Karpas-422 (cell line): ENCODE measurements around the gene ACOX3. TPM values are rescaled to one million over a fixed set of nuclear protein-coding genes. Genes with fewer than 3 reads are reported as not detected.

Source experiments
- DNase-seq: peaks from one replicate; pipeline ENCODE4 v3.0.0-alpha.2; 2015
- H2AFZ ChIP-seq: fragments of 200-600 bp; sonication (generic); 2 replicates; pipeline ENCODE4 v1.6.1; 2014; ENCODE audit warnings: antibody characterized with exemption, low read length, mixed read lengths
- H3K27ac ChIP-seq: fragments of 200-600 bp; sonication (generic); 2 replicates; pipeline ENCODE4 v1.5.1; 2014; ENCODE audit warnings: mild to moderate bottlenecking, low read length, moderate library complexity
- H3K27me3 ChIP-seq: fragments of 200-600 bp; sonication (generic); 2 replicates; pipeline ENCODE4 v1.6.1; 2014; ENCODE audit warnings: low read length, mixed read lengths
- H3K36me3 ChIP-seq: fragments of 200-600 bp; sonication (generic); 2 replicates; pipeline ENCODE4 v1.6.1; 2014; ENCODE audit warnings: low read length, mixed read lengths; ENCODE audit not compliant: insufficient read depth
- H3K4me1 ChIP-seq: fragments of 200-600 bp; sonication (generic); 2 replicates; pipeline ENCODE4 v1.6.1; 2014; ENCODE audit warnings: mild to moderate bottlenecking, low read length, mixed read lengths
- H3K4me2 ChIP-seq: fragments of 200-600 bp; sonication (generic); 2 replicates; pipeline ENCODE4 v1.6.1; 2014; ENCODE audit warnings: low read length, low read depth, mild to moderate bottlenecking; ENCODE audit not compliant: poor library complexity, severe bottlenecking
- H3K4me3 ChIP-seq: fragments of 200-600 bp; sonication (generic); 2 replicates; pipeline ENCODE4 v1.5.1; 2014; ENCODE audit warnings: mild to moderate bottlenecking, antibody characterized with exemption, low read length, mixed read lengths
- H3K79me2 ChIP-seq: fragments of 200-600 bp; sonication (generic); 2 replicates; pipeline ENCODE4 v1.6.1; 2014; ENCODE audit warnings: mild to moderate bottlenecking, low read length, mixed read lengths
- H3K9ac ChIP-seq: fragments of 200-600 bp; sonication (generic); 2 replicates; pipeline ENCODE4 v1.6.0; 2014; ENCODE audit warnings: low read length
- H3K9me2 ChIP-seq: fragments of 200-600 bp; sonication (generic), shearing (Covaris generic); replicated peaks from 2 replicates; pipeline ENCODE4 v1.6.0; 2014; ENCODE audit warnings: mild to moderate bottlenecking, low read length, moderate library complexity; ENCODE audit not compliant: insufficient read depth
- H3K9me3 ChIP-seq: fragments of 300-700, 200-600 bp; sonication (generic); 2 replicates; pipeline ENCODE4 v1.6.1; 2014; ENCODE audit warnings: low read length, mixed read lengths
- H4K20me1 ChIP-seq: fragments of 200-600 bp; sonication (generic); 2 replicates; pipeline ENCODE4 v1.6.1; 2014; ENCODE audit warnings: mild to moderate bottlenecking, antibody characterized with exemption, low read length, low read depth; ENCODE audit not compliant: insufficient read depth
- total RNA-seq: library from RNA; depleted of rRNA; stranded (reverse); fragments of >200 nt; shearing (Covaris generic); gene quantifications from 2 replicates; pipeline ENCODE4 v1.2.3, GENCODE V29; 2014; ENCODE audit warnings: low replicate concordance

Gene ACOX3
- total RNA-seq, 1 experiment from 2014 or later: 17.6 TPM

- H3K4me3 ChIP-seq: no peak overlapping the region
Observed at GRCh38 chr4:8395504-8396296, 44.8 kb downstream of the ACOX3 start.

GRCh38 chr4:8394806-8395205, 45.7 kb downstream of the ACOX3 start:
- no peaks in the 10 kb centered on the region for H3K9me2 ChIP-seq
- H3K79me2 ChIP-seq: no peaks in the 10 kb centered on the region
- no peaks in the 10 kb centered on the region for H3K27me3 ChIP-seq
- no peaks in the 10 kb centered on the region for H4K20me1 ChIP-seq
- H3K9ac ChIP-seq: no peak overlapping the region
- DNase-seq: no peak
- H3K4me3 ChIP-seq: no peak overlapping the region
- no peaks in the 10 kb centered on the region for H3K9me3 ChIP-seq
- no peak overlapping the region for H3K4me2 ChIP-seq
- H3K4me1 ChIP-seq: peaks cover 17% of the 10 kb centered on the region
- no peak overlapping the region for H2AFZ ChIP-seq
- H3K27ac ChIP-seq: no peak overlapping the region
- H3K36me3 ChIP-seq: no peaks in the 10 kb centered on the region

More at GRCh38 chr4:8395504-8396296, 44.8 kb downstream of the ACOX3 start:
- Histone ChIP-seq H3K9me2 (no peaks in the 10 kb centered on the region), H3K27ac (no peak overlapping the region), H3K79me2 (no peaks in the 10 kb centered on the region), H4K20me1 (no peaks in the 10 kb centered on the region), H3K27me3 (no peaks in the 10 kb centered on the region), H2AFZ (no peak overlapping the region), H3K9ac (no peak overlapping the region), H3K4me2 (no peak overlapping the region), H3K36me3 (no peaks in the 10 kb centered on the region), H3K9me3 (no peaks in the 10 kb centered on the region), H3K4me1 (peaks cover 17% of the 10 kb centered on the region)
- no peak for DNase-seq

- no peaks in the 10 kb centered on the region for H4K20me1 ChIP-seq
- H3K4me3 ChIP-seq: no peak overlapping the region
- H3K4me2 ChIP-seq: no peak overlapping the region
- no peak overlapping the region for H2AFZ ChIP-seq
- peaks cover 17% of the 10 kb centered on the region for H3K4me1 ChIP-seq
- H3K9me2 ChIP-seq: no peaks in the 10 kb centered on the region
- no peaks in the 10 kb centered on the region for H3K79me2 ChIP-seq
- DNase-seq: no peak
- no peaks in the 10 kb centered on the region for H3K9me3 ChIP-seq
- H3K27me3 ChIP-seq: no peaks in the 10 kb centered on the region
- H3K36me3 ChIP-seq: no peaks in the 10 kb centered on the region
- no peak overlapping the region for H3K27ac ChIP-seq
- no peak overlapping the region for H3K9ac ChIP-seq
Observed at GRCh38 chr4:8394061-8394519, 46.4 kb downstream of the ACOX3 start.

- no peak overlapping the region for H2AFZ ChIP-seq
- no peaks in the 10 kb centered on the region for H3K79me2 ChIP-seq
- no peak overlapping the region for H3K4me3 ChIP-seq
- no peaks in the 10 kb centered on the region for H3K9me3 ChIP-seq
- peaks cover 17% of the 10 kb centered on the region for H3K4me1 ChIP-seq
- H3K4me2 ChIP-seq: no peak overlapping the region
- no peaks in the 10 kb centered on the region for H3K9me2 ChIP-seq
- H3K27ac ChIP-seq: no peak overlapping the region
- DNase-seq: no peak
- no peaks in the 10 kb centered on the region for H4K20me1 ChIP-seq
- no peaks in the 10 kb centered on the region for H3K27me3 ChIP-seq
- no peak overlapping the region for H3K9ac ChIP-seq
- no peaks in the 10 kb centered on the region for H3K36me3 ChIP-seq
Observed at GRCh38 chr4:8393593-8394038, 46.9 kb downstream of the ACOX3 start.

GRCh38 chr4:8392591-8393190, 47.8 kb downstream of the ACOX3 start:
- no peak overlapping the region for H2AFZ ChIP-seq
- H3K27me3 ChIP-seq: no peaks in the 10 kb centered on the region
- no peaks in the 10 kb centered on the region for H3K9me3 ChIP-seq
- peaks cover 17% of the 10 kb centered on the region for H3K4me1 ChIP-seq
- H3K9ac ChIP-seq: no peak overlapping the region
- no peaks in the 10 kb centered on the region for H3K9me2 ChIP-seq
- no peak for DNase-seq
- H3K36me3 ChIP-seq: no peaks in the 10 kb centered on the region
- H3K27ac ChIP-seq: 0 out of 2 replicates have a peak overlapping the region, but pooled peaks have one; percentile 35
- H3K79me2 ChIP-seq: no peaks in the 10 kb centered on the region
- H3K4me3 ChIP-seq: no peak overlapping the region
- H4K20me1 ChIP-seq: no peaks in the 10 kb centered on the region
- H3K4me2 ChIP-seq: no peak overlapping the region

GRCh38 chr4:8391972-8392371, 48.6 kb downstream of the ACOX3 start:
- H3K9me2 ChIP-seq: no peaks in the 10 kb centered on the region
- H2AFZ ChIP-seq: no peak overlapping the region
- no peaks in the 10 kb centered on the region for H4K20me1 ChIP-seq
- H3K4me2 ChIP-seq: no peak overlapping the region
- no peaks in the 10 kb centered on the region for H3K9me3 ChIP-seq
- H3K27me3 ChIP-seq: no peaks in the 10 kb centered on the region
- DNase-seq: peak; percentile 72
- no peaks in the 10 kb centered on the region for H3K36me3 ChIP-seq
- peaks cover 17% of the 10 kb centered on the region for H3K4me1 ChIP-seq
- no peak overlapping the region for H3K4me3 ChIP-seq
- no peak overlapping the region for H3K9ac ChIP-seq
- H3K79me2 ChIP-seq: no peaks in the 10 kb centered on the region
- peak overlapping the region; percentile 35; the same call in 1 of the 2 replicates for H3K27ac ChIP-seq

- H3K79me2 ChIP-seq: no peaks in the 10 kb centered on the region
- peaks cover 13% of the 10 kb centered on the region for H3K4me1 ChIP-seq
- H3K9me2 ChIP-seq: no peaks in the 10 kb centered on the region
- H3K27ac ChIP-seq: no peak overlapping the region
- no peaks in the 10 kb centered on the region for H3K9me3 ChIP-seq
- no peak overlapping the region for H3K9ac ChIP-seq
- no peak overlapping the region for H3K4me2 ChIP-seq
- no peaks in the 10 kb centered on the region for H3K27me3 ChIP-seq
- H3K36me3 ChIP-seq: no peaks in the 10 kb centered on the region
- DNase-seq: no peak
- H2AFZ ChIP-seq: no peak overlapping the region
- no peak overlapping the region for H3K4me3 ChIP-seq
- H4K20me1 ChIP-seq: no peaks in the 10 kb centered on the region
Observed at GRCh38 chr4:8391071-8391470, 49.5 kb downstream of the ACOX3 start.

- H3K4me3 ChIP-seq: no peak overlapping the region
- no peak overlapping the region for H3K9ac ChIP-seq
- no peak for DNase-seq
- H3K27ac ChIP-seq: no peak overlapping the region
- no peak overlapping the region for H2AFZ ChIP-seq
- no peaks in the 10 kb centered on the region for H3K36me3 ChIP-seq
- H3K9me3 ChIP-seq: no peaks in the 10 kb centered on the region
- H3K79me2 ChIP-seq: no peaks in the 10 kb centered on the region
- H3K4me2 ChIP-seq: no peak overlapping the region
- no peaks in the 10 kb centered on the region for H3K9me2 ChIP-seq
- no peaks in the 10 kb centered on the region for H3K27me3 ChIP-seq
- H3K4me1 ChIP-seq: peaks cover 13% of the 10 kb centered on the region
- H4K20me1 ChIP-seq: no peaks in the 10 kb centered on the region
Observed at GRCh38 chr4:8390577-8390976, 49.9 kb downstream of the ACOX3 start.
